Measurements from ENCODE around the gene DLEC1.
"Not testable (repeated sequence)": the region's sequence is repeated elsewhere in the genome, so short reads cannot be mapped to it uniquely, and the experiment has no call there.

Gene DLEC1

GRCh38 chr3:38084334-38085310 is 45.6 kb downstream of the DLEC1 start:
- peak; percentile 67 for DNase-seq (ENCODE audit: low spot score)

GRCh38 chr3:38085311-38085942 is 46.4 kb downstream of the DLEC1 start:
- no peak for DNase-seq (ENCODE audit: low spot score)

GRCh38 chr3:38085943-38086324 is 46.9 kb downstream of the DLEC1 start:
- DNase-seq (ENCODE audit: low spot score): no peak

- DNase-seq (ENCODE audit: low spot score): no peak
Measured at GRCh38 chr3:38086496-38086895, 47.5 kb downstream of the DLEC1 start.

- DNase-seq (ENCODE audit: low spot score): not testable (repeated sequence)
Measured at GRCh38 chr3:38087278-38087677, 48.3 kb downstream of the DLEC1 start.

- no peak for DNase-seq (ENCODE audit: low spot score)
Measured at GRCh38 chr3:38088126-38089078, 49.4 kb downstream of the DLEC1 start.

- DNase-seq (ENCODE audit: low spot score): no peak
Measured at GRCh38 chr3:38089163-38089562, 50.2 kb downstream of the DLEC1 start.

GRCh38 chr3:38090453-38090852 is 51.4 kb downstream of the DLEC1 start:
- DNase-seq (ENCODE audit: low spot score): no peak

GRCh38 chr3:38094999-38095398 is 56.0 kb downstream of the DLEC1 start:
- no peak for DNase-seq (ENCODE audit: low spot score)

- DNase-seq (ENCODE audit: low spot score): no peak
Measured at GRCh38 chr3:38095669-38096483, 56.9 kb downstream of the DLEC1 start.

GRCh38 chr3:38097446-38098375 is 58.7 kb downstream of the DLEC1 start:
- DNase-seq (ENCODE audit: low spot score): no peak

GRCh38 chr3:38098376-38098723 is 59.3 kb downstream of the DLEC1 start:
- no peak for DNase-seq (ENCODE audit: low spot score)

GRCh38 chr3:38099518-38099917 is 60.5 kb downstream of the DLEC1 start:
- DNase-seq (ENCODE audit: low spot score): no peak

GRCh38 chr3:38100498-38100897 is 61.5 kb downstream of the DLEC1 start:
- DNase-seq (ENCODE audit: low spot score): no peak

- no peak for DNase-seq (ENCODE audit: low spot score)
Measured at GRCh38 chr3:38101811-38102443, 62.9 kb downstream of the DLEC1 start.

- DNase-seq (ENCODE audit: low spot score): no peak
Measured at GRCh38 chr3:38102444-38102814, 63.4 kb downstream of the DLEC1 start.

- no peak for DNase-seq (ENCODE audit: low spot score)
Measured at GRCh38 chr3:38105525-38105924, 66.5 kb downstream of the DLEC1 start.

GRCh38 chr3:38107911-38108648 is 69.1 kb downstream of the DLEC1 start:
- DNase-seq (ENCODE audit: low spot score): no peak

Measured in AG08396 (cell line).